GM12801 (cell line): Measurements from ENCODE around the gene RBBP8.

ENCODE experiments used
- TF ChIP-seq, protein P1 (sequence below): IDR thresholded peaks from one replicate; pipeline ENCODE4 v1.5.1; 2011; ENCODE audit warnings: control low read depth; ENCODE audit not compliant: insufficient read length; ENCODE audit errors: extremely low read depth

RBBP8 gene

DNA sequence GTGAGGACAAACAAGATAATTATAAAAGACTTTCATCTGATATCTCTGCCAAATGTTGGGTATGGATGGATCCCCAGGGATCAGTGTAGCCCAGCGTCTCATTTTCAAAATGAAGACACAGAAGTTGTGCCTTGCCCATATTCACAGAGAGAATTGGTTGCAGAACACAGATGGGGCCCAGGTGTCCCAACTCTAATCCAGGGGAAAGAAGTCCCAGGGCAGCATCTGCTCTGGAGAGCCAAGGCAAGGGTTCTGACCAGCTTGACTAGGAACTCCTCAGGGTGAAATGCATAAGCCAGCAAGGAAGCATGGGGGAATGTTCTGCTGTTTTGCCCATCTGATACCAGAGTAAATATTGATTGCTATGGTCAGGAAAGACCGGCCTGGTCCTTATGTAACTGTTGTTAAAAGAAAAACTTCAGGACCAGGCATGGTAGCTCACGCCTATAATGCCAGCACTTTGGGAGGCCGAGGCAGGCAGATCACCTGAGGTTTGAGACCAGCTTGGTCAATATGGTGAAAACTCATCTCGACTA lies 133.4 kb downstream of the RBBP8 start:
- TF ChIP-seq, protein P1, sequence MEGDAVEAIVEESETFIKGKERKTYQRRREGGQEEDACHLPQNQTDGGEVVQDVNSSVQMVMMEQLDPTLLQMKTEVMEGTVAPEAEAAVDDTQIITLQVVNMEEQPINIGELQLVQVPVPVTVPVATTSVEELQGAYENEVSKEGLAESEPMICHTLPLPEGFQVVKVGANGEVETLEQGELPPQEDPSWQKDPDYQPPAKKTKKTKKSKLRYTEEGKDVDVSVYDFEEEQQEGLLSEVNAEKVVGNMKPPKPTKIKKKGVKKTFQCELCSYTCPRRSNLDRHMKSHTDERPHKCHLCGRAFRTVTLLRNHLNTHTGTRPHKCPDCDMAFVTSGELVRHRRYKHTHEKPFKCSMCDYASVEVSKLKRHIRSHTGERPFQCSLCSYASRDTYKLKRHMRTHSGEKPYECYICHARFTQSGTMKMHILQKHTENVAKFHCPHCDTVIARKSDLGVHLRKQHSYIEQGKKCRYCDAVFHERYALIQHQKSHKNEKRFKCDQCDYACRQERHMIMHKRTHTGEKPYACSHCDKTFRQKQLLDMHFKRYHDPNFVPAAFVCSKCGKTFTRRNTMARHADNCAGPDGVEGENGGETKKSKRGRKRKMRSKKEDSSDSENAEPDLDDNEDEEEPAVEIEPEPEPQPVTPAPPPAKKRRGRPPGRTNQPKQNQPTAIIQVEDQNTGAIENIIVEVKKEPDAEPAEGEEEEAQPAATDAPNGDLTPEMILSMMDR: no peak

GRCh38 chr18:23067236-23067635 lies 134.1 kb downstream of the RBBP8 start:
- TF ChIP-seq, protein P1: no peak

DNA sequence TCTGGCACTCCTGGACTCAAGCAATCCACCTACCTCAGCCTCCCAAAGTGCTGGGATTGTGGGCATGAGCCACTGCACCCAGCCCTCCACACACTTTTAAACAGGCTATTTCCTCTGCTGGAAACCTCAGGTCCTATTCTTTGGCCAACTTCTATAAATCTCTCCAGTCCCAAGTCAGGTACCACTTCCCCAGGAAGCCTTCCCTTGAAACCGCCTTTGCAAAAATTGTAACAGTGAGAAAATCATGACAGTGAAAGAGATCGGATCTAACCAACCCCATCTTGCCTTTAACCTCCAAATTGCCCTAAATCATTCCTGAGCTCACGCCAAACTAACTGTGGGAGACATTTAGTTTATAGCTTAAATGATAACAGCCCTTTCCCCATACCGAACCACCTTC lies 134.9 kb downstream of the RBBP8 start:
- TF ChIP-seq, protein P1: no peak

DNA sequence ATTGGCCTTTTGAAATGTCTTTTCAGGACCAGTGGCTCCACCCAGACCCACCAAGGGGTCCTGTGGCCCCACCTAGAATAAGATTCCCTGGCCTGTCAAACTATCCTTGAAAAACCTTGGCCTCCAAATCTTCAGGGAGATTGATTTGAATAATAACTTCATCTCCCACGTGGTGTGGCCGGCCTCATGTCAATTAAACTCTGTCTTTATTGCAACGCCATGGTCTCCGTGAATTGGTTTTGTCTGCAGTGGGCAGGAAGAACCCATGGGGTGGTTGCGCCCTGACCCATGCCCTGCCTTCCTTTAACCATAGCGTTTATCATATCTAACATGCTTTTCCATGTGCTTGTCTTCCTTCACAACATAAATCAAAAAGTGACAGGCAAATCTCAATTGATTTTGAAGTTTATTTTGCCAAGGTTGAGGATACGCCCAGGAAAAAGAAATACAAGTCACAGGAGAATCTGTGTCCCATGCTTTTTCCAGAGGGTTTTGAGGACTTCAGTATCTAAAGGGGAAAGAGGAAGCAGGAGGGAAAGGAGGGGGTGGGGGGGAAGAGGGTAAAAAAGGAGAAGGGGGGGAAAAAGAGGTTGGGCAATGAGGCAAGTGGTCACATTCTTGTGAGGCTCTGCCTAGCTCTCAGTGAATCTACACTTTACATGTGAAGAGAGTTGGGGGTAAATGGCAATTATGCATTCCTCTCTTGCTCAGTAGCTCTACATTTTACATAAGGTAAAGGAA lies 135.6 kb downstream of the RBBP8 start:
- TF ChIP-seq, protein P1: no peak

GRCh38 chr18:23069481-23069880 lies 136.4 kb downstream of the RBBP8 start:
- TF ChIP-seq, protein P1: no peak

GRCh38 chr18:23069898-23070297 lies 136.8 kb downstream of the RBBP8 start:
- TF ChIP-seq, protein P1: no peak

DNA sequence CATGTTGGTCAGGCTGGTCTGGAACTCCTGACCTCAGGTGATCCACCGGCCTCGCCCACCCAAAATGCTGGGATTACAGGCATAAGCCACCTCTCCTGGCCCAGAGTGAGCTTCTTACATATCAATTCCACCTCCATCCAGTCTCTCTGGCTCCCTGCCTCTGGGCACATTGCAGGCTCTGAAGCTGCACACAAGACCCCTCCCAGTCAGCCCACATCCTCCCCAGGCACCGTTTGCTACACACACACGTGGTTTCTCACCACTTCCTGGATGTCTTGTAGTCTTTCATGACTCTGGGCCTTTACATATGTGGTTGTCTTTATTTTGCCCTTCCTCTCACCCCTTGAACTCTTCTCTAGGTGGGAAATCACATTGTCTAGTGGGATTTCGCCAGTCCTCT lies 138.2 kb downstream of the RBBP8 start:
- TF ChIP-seq, protein P1: no peak
